Measurements from ENCODE around the gene PTPRM. TPM values are rescaled to one million over a fixed set of nuclear protein-coding genes. Genes with fewer than 3 reads are reported as not detected.

The PTPRM gene
- total RNA-seq, 1 experiment from 2014 or later: 1.6 TPM

GRCh38 chr18:8364385-8364784 is 797.3 kb downstream of the PTPRM start:
- intact Hi-C loops (cut with micrococcal nuclease; ENCODE audit: unreplicated experiment): no loop called here
- no peaks in the 10 kb centered on the region for H3K36me3 ChIP-seq (ENCODE audit: control insufficient read depth, insufficient read depth, low read length)
- DNase-seq (ENCODE audit: low read depth, low spot score) (no peak), ATAC-seq (no peak)
- no peaks in the 10 kb centered on the region for H3K9me3 ChIP-seq (ENCODE audit: control insufficient read depth, insufficient read depth, low read depth, low read length)
- no peak overlapping the region for H3K27ac ChIP-seq (ENCODE audit: low read length)
- POLR2A ChIA-PET: no interaction called here
- no TSS peak for BruUV-seq (replicated peaks)
- H3K4me1 ChIP-seq (ENCODE audit: control insufficient read depth, insufficient read depth, low read length): peaks cover 2% of the 10 kb centered on the region; the same call in 1 of the 2 replicates
- in situ Hi-C loops (cut with HindIII; ENCODE audit: low pct_unique_long_range_greater_than_20kb, low sequenced_read_pairs): no loop called here
- H3K4me3 ChIP-seq (ENCODE audit: low read depth in 2 of 2, low read length in 2 of 2): no peak overlapping the region
- peaks cover 25% of the 10 kb centered on the region for H3K27me3 ChIP-seq (ENCODE audit: control insufficient read depth, insufficient read depth, low read length)
- TF ChIP-seq REST (IDR thresholded peaks at IDR 0.05; ENCODE audit: insufficient read depth in 1 of 2, low read depth in 2 of 2, low read length in 1 of 2) (no peak), SIN3A (IDR thresholded peaks at IDR 0.05; ENCODE audit: borderline replicate concordance, insufficient read depth, low read depth, low read length) (no peak), POLR2AphosphoS5 (IDR thresholded peaks at IDR 0.05; ENCODE audit: low read depth, low read length) (no peak), TCF7L2 (IDR thresholded peaks at IDR 0.05; ENCODE audit: low read depth, low read length) (no peak)
- TF ChIP-seq, protein P1, sequence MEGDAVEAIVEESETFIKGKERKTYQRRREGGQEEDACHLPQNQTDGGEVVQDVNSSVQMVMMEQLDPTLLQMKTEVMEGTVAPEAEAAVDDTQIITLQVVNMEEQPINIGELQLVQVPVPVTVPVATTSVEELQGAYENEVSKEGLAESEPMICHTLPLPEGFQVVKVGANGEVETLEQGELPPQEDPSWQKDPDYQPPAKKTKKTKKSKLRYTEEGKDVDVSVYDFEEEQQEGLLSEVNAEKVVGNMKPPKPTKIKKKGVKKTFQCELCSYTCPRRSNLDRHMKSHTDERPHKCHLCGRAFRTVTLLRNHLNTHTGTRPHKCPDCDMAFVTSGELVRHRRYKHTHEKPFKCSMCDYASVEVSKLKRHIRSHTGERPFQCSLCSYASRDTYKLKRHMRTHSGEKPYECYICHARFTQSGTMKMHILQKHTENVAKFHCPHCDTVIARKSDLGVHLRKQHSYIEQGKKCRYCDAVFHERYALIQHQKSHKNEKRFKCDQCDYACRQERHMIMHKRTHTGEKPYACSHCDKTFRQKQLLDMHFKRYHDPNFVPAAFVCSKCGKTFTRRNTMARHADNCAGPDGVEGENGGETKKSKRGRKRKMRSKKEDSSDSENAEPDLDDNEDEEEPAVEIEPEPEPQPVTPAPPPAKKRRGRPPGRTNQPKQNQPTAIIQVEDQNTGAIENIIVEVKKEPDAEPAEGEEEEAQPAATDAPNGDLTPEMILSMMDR (IDR thresholded peaks at IDR 0.05): no peak
- CTCF ChIA-PET: no interaction called here

- in situ Hi-C loops (cut with HindIII; ENCODE audit: low pct_unique_long_range_greater_than_20kb, low sequenced_read_pairs): no loop called here
- H3K27ac ChIP-seq (ENCODE audit: low read length): no peak overlapping the region
- ChIA-PET POLR2A (no interaction called here), CTCF (no interaction called here)
- H3K9me3 ChIP-seq (ENCODE audit: control insufficient read depth, insufficient read depth, low read depth, low read length): no peaks in the 10 kb centered on the region
- TF ChIP-seq SIN3A (IDR thresholded peaks at IDR 0.05; ENCODE audit: borderline replicate concordance, insufficient read depth, low read depth, low read length) (no peak), REST (IDR thresholded peaks at IDR 0.05; ENCODE audit: insufficient read depth in 1 of 2, low read depth in 2 of 2, low read length in 1 of 2) (no peak), TCF7L2 (IDR thresholded peaks at IDR 0.05; ENCODE audit: low read depth, low read length) (no peak), POLR2AphosphoS5 (IDR thresholded peaks at IDR 0.05; ENCODE audit: low read depth, low read length) (no peak)
- TF ChIP-seq, protein P1 (IDR thresholded peaks at IDR 0.05): no peak
- DNase-seq (ENCODE audit: low read depth, low spot score) (no peak), ATAC-seq (no peak)
- peaks cover 25% of the 10 kb centered on the region for H3K27me3 ChIP-seq (ENCODE audit: control insufficient read depth, insufficient read depth, low read length)
- intact Hi-C loops (cut with micrococcal nuclease; ENCODE audit: unreplicated experiment): no loop called here
- BruUV-seq (replicated peaks): no TSS peak
- peaks cover 2% of the 10 kb centered on the region; the same call in 1 of the 2 replicates for H3K4me1 ChIP-seq (ENCODE audit: control insufficient read depth, insufficient read depth, low read length)
- H3K4me3 ChIP-seq (ENCODE audit: low read depth in 2 of 2, low read length in 2 of 2): no peak overlapping the region
- H3K36me3 ChIP-seq (ENCODE audit: control insufficient read depth, insufficient read depth, low read length): no peaks in the 10 kb centered on the region
Measured at GRCh38 chr18:8365006-8365405, 797.9 kb downstream of the PTPRM start.

Measured in Panc1 (cell line).